HepG2 (cell line): ENCODE results near the gene BUD23. TPM values are rescaled to one million over a fixed set of nuclear protein-coding genes. Genes with fewer than 3 reads are reported as not detected.

ENCODE experiments used
- ARNTL ChIP-seq: sonication (generic); formaldehyde crosslinking; IDR thresholded peaks from 2 replicates; pipeline ENCODE4 v1.4.0; 2020; ENCODE audit warnings: mild to moderate bottlenecking, missing genetic modification reagents
- CBFB ChIP-seq: sonication (generic); formaldehyde crosslinking; IDR thresholded peaks from 2 replicates; pipeline ENCODE4 v1.4.0; 2020; ENCODE audit warnings: missing genetic modification reagents
- CBX2 ChIP-seq, 2 experiments: fragments of 200-600 bp in 1 of 2; sonication (generic); formaldehyde crosslinking in 1 of 2; IDR thresholded peaks; 2 replicates each; pipeline versions ENCODE4 v1.7.0 to v1.8.1; 2018 to 2022; ENCODE audit warnings: low read depth in 2 of 2, low read length in 1 of 2, mild to moderate bottlenecking in 1 of 2, missing genetic modification reagents in 1 of 2
- EEA1 ChIP-seq: sonication (generic); formaldehyde crosslinking; IDR thresholded peaks from 2 replicates; pipeline ENCODE4 v1.5.1; 2020; ENCODE audit warnings: mild to moderate bottlenecking, missing genetic modification reagents, borderline replicate concordance
- FIP1L1 ChIP-seq: fragments of 200-400 bp; formaldehyde crosslinking; IDR thresholded peaks from 2 replicates; pipeline ENCODE4 v1.6.1; 2018; ENCODE audit warnings: low read depth, mild to moderate bottlenecking, low read length, moderate library complexity, borderline replicate concordance; ENCODE audit not compliant: insufficient read depth
- HHEX ChIP-seq: IDR thresholded peaks from 2 replicates; pipeline ENCODE4 v1.6.1; 2016; ENCODE audit warnings: control low read depth
- KDM6A ChIP-seq: IDR thresholded peaks from 2 replicates; pipeline ENCODE4 v1.6.1; 2016; ENCODE audit warnings: low read depth
- NR2F2 ChIP-seq: IDR thresholded peaks from 2 replicates; pipeline ENCODE4 v1.6.1; 2012; ENCODE audit warnings: low read depth, inconsistent platforms, borderline replicate concordance
- RAD51 ChIP-seq: fragments of 450-650 bp; IDR thresholded peaks from 2 replicates; pipeline ENCODE4 v1.6.1; 2016; ENCODE audit warnings: borderline replicate concordance
- RBM39 ChIP-seq: fragments of 200-400 bp; formaldehyde crosslinking; IDR thresholded peaks from one replicate; pipeline ENCODE4 v1.6.1; 2018; ENCODE audit warnings: antibody characterized with exemption, mild to moderate bottlenecking, low read depth, low read length; ENCODE audit not compliant: poor library complexity, severe bottlenecking
- SETDB1 ChIP-seq: sonication (generic); formaldehyde crosslinking; IDR thresholded peaks from 2 replicates; pipeline ENCODE4 v1.5.1; 2020; ENCODE audit warnings: missing genetic modification reagents, mild to moderate bottlenecking, borderline replicate concordance
- SIN3A ChIP-seq: IDR thresholded peaks from 2 replicates; pipeline ENCODE4 v1.6.1; 2011; ENCODE audit warnings: low read depth, mild to moderate bottlenecking, control low read depth, low read length, borderline replicate concordance
- SP2 ChIP-seq: sonication (generic); formaldehyde crosslinking; IDR thresholded peaks from 2 replicates; pipeline ENCODE4 v1.5.1; 2020; ENCODE audit warnings: mild to moderate bottlenecking, missing genetic modification reagents
- SRF ChIP-seq: IDR thresholded peaks from 2 replicates; pipeline ENCODE4 v1.6.1; 2011; ENCODE audit warnings: mild to moderate bottlenecking, low read depth, low read length, moderate library complexity
- ZNF101 ChIP-seq: sonication (generic); formaldehyde crosslinking; IDR thresholded peaks from 2 replicates; pipeline ENCODE4 v1.4.0; 2020; ENCODE audit warnings: mild to moderate bottlenecking, low read depth, missing genetic modification reagents, borderline replicate concordance
- ZNF224 ChIP-seq: sonication (generic); formaldehyde crosslinking; IDR thresholded peaks from 2 replicates; pipeline ENCODE4 v1.5.0; 2020; ENCODE audit warnings: mild to moderate bottlenecking, missing genetic modification reagents
- ZNF230 ChIP-seq: sonication (generic); formaldehyde crosslinking; IDR thresholded peaks from 2 replicates; pipeline ENCODE4 v1.4.0; 2020; ENCODE audit warnings: mild to moderate bottlenecking, missing genetic modification reagents
- ZNF501 ChIP-seq: sonication (generic); formaldehyde crosslinking; IDR thresholded peaks from 2 replicates; pipeline ENCODE4 v1.5.1; 2020; ENCODE audit warnings: mild to moderate bottlenecking, moderate library complexity, missing genetic modification reagents
- ZNF737 ChIP-seq: sonication (generic); formaldehyde crosslinking; IDR thresholded peaks from 2 replicates; pipeline ENCODE4 v1.5.0; 2020; ENCODE audit warnings: missing genetic modification reagents, mild to moderate bottlenecking, borderline replicate concordance
- ZSCAN20 ChIP-seq: sonication (generic); formaldehyde crosslinking; IDR thresholded peaks from 2 replicates; pipeline ENCODE4 v1.4.0; 2020; ENCODE audit warnings: missing genetic modification reagents, mild to moderate bottlenecking, borderline replicate concordance
- polyA plus RNA-seq, 8 experiments: library from polyadenylated mRNA; depleted of rRNA in 3 of 8; stranded (reverse) in 7 of 8; unstranded in 1 of 8; fragments of >200 nt; fragmentation: Illumina TruSeq in 4 of 8; extraction: Trizol in 4 of 8; gene quantifications; 2 replicates each; pipeline versions ENCODE4 v1.2.1 to v1.2.3, GENCODE V29; 2011 to 2016; ENCODE audit warnings: low read depth in 4 of 8, missing spikeins in 1 of 8, mixed read lengths in 1 of 8; ENCODE audit not compliant: insufficient read depth in 1 of 8
- total RNA-seq, 5 experiments: library from RNA; depleted of rRNA; stranded (reverse); fragments of >200 nt; fragmentation: Illumina TruSeq; extraction: Trizol; gene quantifications; 2 replicates each; pipeline ENCODE4 v1.2.3, GENCODE V29; 2016; ENCODE audit warnings: low read depth in 1 of 5
- TF ChIP-seq, protein P1 (sequence below): conservative IDR thresholded peaks from 2 replicates; pipeline ENCODE4 v1.6.1; 2018; ENCODE audit warnings: missing genetic modification reagents
- TF ChIP-seq, protein P2 (sequence below): sonication (generic); formaldehyde crosslinking; IDR thresholded peaks from 2 replicates; pipeline ENCODE4 v1.8.1; 2023; ENCODE audit warnings: mild to moderate bottlenecking, inconsistent platforms, moderate library complexity, missing genetic modification reagents, borderline replicate concordance
- TF ChIP-seq, protein P3 (sequence below): sonication (generic); formaldehyde crosslinking; IDR thresholded peaks from 2 replicates; pipeline ENCODE4 v1.8.1; 2023; ENCODE audit warnings: missing genetic modification reagents, inconsistent platforms, borderline replicate concordance
- TF ChIP-seq, protein P4 (sequence below): sonication (generic); formaldehyde crosslinking; IDR thresholded peaks from 2 replicates; pipeline ENCODE4 v1.5.0; 2020; ENCODE audit warnings: mild to moderate bottlenecking, missing genetic modification reagents, borderline replicate concordance

The BUD23 gene
- total and polyA plus RNA-seq, 2 of the 13 experiments (the other 11 are each of a cell fraction or from before 2014, with no cell fraction given): 47.5 to 54.5 TPM

DNA sequence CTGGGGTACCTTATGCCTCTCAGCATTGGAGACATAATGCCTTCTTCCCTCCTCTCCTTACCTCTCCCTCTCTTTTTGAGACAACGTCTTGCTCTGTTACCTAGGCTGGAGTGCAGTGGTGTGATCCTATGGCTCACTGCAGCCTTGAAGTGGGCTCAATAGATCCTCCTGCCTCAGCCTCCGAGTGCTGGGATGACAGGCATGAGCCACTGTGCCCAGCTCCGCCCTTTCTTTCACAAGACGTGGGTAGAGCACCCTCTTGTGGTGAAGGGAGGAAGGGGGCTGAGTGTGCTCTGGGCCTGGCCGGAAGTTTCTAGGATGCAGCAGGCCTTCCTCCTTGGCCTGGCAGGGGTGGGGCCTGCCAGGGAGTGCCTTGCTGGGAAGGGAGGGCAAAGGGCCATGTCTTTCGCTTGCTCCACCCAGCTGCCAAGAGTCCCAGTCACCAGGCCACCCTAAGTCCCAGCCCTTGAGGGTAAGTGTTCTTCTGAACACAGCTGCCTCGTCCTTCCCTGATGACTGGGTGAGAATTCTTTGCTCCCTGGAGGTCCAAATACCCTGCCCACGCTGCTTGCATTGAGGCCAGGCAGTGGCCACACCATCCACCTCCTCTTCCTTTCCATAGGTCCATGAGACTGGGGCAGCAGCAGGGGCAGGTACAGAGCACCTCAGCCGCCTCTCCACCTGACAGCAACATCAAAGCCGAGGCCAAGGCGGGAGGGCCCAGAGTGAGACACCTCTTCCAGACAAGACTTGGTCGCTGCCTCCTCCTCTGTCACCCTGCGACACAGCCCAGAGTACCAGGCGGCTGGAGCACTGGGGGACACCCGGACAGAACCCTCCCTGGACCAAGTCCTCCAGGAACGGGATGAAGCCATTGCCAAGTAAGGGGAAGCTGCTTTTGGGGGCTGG lies 51.5 kb downstream of the BUD23 start (continued):
- 0 out of 2 replicates have a peak, but pooled peaks have one; percentile 27 for TF ChIP-seq CBFB (CRISPR knock-in tag)
- no peak for TF ChIP-seq FIP1L1
- TF ChIP-seq ZNF737 (CRISPR knock-in tag): no peak
- TF ChIP-seq SRF: no peak
- TF ChIP-seq ZNF224 (CRISPR knock-in tag): no peak
- TF ChIP-seq, protein P1, sequence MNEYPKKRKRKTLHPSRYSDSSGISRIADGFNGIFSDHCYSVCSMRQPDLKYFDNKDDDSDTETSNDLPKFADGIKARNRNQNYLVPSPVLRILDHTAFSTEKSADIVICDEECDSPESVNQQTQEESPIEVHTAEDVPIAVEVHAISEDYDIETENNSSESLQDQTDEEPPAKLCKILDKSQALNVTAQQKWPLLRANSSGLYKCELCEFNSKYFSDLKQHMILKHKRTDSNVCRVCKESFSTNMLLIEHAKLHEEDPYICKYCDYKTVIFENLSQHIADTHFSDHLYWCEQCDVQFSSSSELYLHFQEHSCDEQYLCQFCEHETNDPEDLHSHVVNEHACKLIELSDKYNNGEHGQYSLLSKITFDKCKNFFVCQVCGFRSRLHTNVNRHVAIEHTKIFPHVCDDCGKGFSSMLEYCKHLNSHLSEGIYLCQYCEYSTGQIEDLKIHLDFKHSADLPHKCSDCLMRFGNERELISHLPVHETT (CRISPR knock-in tag): no peak
- no peak for TF ChIP-seq ZNF230 (CRISPR knock-in tag)
- no peak for TF ChIP-seq ZSCAN20 (CRISPR knock-in tag)
- TF ChIP-seq CBX2 (IDR thresholded peaks at IDR 0.05; ENCODE audit: low read depth, low read length): no peak
- no peak for TF ChIP-seq CBX2 (CRISPR knock-in tag; IDR thresholded peaks at IDR 0.05; ENCODE audit: low read depth)
- no peak for TF ChIP-seq RBM39
- TF ChIP-seq HHEX: no peak
- TF ChIP-seq SP2: no peak
- TF ChIP-seq, protein P2, sequence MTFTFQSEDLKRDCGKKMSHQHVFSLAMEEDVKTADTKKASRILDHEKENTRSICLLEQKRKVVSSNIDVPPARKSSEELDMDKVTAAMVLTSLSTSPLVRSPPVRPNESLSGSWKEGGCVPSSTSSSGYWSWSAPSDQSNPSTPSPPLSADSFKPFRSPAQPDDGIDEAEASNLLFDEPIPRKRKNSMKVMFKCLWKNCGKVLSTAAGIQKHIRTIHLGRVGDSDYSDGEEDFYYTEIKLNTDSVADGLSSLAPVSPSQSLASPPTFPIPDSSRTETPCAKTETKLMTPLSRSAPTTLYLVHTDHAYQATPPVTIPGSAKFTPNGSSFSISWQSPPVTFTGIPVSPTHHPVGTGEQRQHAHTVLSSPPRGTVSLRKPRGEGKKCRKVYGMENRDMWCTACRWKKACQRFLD: no peak
- no peak for TF ChIP-seq ZNF501
- TF ChIP-seq NR2F2: no peak
- TF ChIP-seq KDM6A (CRISPR knock-in tag): no peak
- TF ChIP-seq RAD51: no peak
- TF ChIP-seq EEA1: no peak
- TF ChIP-seq SIN3A: no peak
- TF ChIP-seq ZNF101 (CRISPR knock-in tag): no peak
- TF ChIP-seq SETDB1 (CRISPR knock-in tag): no peak
- TF ChIP-seq, protein P3, sequence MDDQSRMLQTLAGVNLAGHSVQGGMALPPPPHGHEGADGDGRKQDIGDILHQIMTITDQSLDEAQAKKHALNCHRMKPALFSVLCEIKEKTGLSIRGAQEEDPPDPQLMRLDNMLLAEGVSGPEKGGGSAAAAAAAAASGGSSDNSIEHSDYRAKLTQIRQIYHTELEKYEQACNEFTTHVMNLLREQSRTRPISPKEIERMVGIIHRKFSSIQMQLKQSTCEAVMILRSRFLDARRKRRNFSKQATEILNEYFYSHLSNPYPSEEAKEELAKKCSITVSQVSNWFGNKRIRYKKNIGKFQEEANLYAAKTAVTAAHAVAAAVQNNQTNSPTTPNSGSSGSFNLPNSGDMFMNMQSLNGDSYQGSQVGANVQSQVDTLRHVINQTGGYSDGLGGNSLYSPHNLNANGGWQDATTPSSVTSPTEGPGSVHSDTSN (CRISPR knock-in tag): no peak
- no peak for TF ChIP-seq ARNTL (CRISPR knock-in tag)
- TF ChIP-seq, protein P4, sequence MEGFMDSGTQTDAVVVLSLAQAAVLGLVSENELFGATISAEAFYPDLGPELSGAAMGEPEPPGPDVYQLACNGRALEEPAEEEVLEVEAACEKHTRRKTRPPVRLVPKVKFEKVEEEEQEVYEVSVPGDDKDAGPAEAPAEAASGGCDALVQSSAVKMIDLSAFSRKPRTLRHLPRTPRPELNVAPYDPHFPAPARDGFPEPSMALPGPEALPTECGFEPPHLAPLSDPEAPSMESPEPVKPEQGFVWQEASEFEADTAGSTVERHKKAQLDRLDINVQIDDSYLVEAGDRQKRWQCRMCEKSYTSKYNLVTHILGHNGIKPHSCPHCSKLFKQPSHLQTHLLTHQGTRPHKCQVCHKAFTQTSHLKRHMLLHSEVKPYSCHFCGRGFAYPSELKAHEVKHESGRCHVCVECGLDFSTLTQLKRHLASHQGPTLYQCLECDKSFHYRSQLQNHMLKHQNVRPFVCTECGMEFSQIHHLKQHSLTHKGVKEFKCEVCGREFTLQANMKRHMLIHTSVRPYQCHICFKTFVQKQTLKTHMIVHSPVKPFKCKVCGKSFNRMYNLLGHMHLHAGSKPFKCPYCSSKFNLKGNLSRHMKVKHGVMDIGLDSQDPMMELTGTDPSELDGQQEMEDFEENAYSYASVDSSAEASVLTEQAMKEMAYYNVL (CRISPR knock-in tag): 0 out of 2 replicates have a peak, but pooled peaks have one; percentile 37
